ENCODE results near the gene INTS2. TPM values are rescaled to one million over a fixed set of nuclear protein-coding genes. Genes with fewer than 3 reads are reported as not detected.

INTS2 gene
- total RNA-seq (2014; rRNA removed) (16.3 and 18.1 TPM in 2 replicates), Bru-seq, nascent RNA (percentile 73 among the genes with signal in this experiment), BruChase-seq, experiment 1, labeled RNA remaining after a 6-hour chase (percentile 88 among the genes with signal in this experiment), BruChase-seq, experiment 2, labeled RNA remaining after a 2-hour chase (percentile 84 among the genes with signal in this experiment)
- long read RNA-seq, full-length matches to known transcripts: 6 of 27 reads
- long read RNA-seq, partial matches to known transcripts: 10 of 27 reads
- long read RNA-seq, other reads (novel, unspliced or antisense): 11 of 27 reads

- POLR2A ChIA-PET (ENCODE audit: unreplicated experiment): no interaction called here
- BruUV-seq (replicated peaks): TSS peak; percentile 86
- CTCF ChIA-PET: interaction anchor here (1.2 kb wide), 1 partner anchor 182 kb away, joined by 4 read pairs; no protein-coding TSS in a partner anchor
- Histone ChIP-seq H3K9me2 (replicated peaks; ENCODE audit: low read length) (no peaks in the 10 kb centered on the region), H3K36me3 (ENCODE audit: low read depth, low read length) (peaks cover 4% of the 10 kb centered on the region), H3K27ac (ENCODE audit: low read length) (peak within 1 kb of the TSS; percentile 68), H3F3A (ENCODE audit: low read length, unreplicated experiment) (no peaks in the 10 kb centered on the region), H3K9ac (ENCODE audit: low read length) (peak within 1 kb of the TSS; percentile 96), H2AFZ (ENCODE audit: low read length) (peak within 1 kb of the TSS; percentile 84), H3K9me3 (ENCODE audit: low read length) (no peaks in the 10 kb centered on the region), H3K79me2 (ENCODE audit: low read length) (peaks cover 19% of the 10 kb centered on the region), H3K4me1 (ENCODE audit: insufficient read depth, low read length) (peaks cover 16% of the 10 kb centered on the region), H3K4me2 (ENCODE audit: low read length) (peak within 1 kb of the TSS; percentile 90), H3K27me3 (ENCODE audit: low read length) (no peaks in the 10 kb centered on the region), H4K20me1 (ENCODE audit: low read length) (no peaks in the 10 kb centered on the region), H3K4me3 (ENCODE audit: low read length) (peak within 1 kb of the TSS; percentile 88)
- DNase-seq (peak; percentile 97), ATAC-seq (peak; percentile 86)
- TF ChIP-seq EZH2phosphoT487 (IDR thresholded peaks at IDR 0.05; ENCODE audit: borderline replicate concordance, low read length) (no peak), CTCF (conservative IDR thresholded peaks at IDR 0.05; ENCODE audit: low read depth, low read length) (no peak), EZH2 (IDR thresholded peaks at IDR 0.05; ENCODE audit: low read length, unreplicated experiment) (no peak)
- intact Hi-C loops (cut with micrococcal nuclease): loop anchor here (5.0 kb wide), 2 partner anchors 65 to 140 kb away; partner anchors contain the start of genes BRIP1 and MED13
Observed at GRCh38 chr17:61927208-61928100, at the start of gene INTS2. TSS of gene INTS2 (minus strand) at chr17:61927982. CDS start at chr17:61926644, 1,338 bp downstream.

- ChIA-PET CTCF (no interaction called here), POLR2A (ENCODE audit: unreplicated experiment) (no interaction called here)
- ATAC-seq (no peak), DNase-seq (no peak)
- no TSS peak for BruUV-seq (replicated peaks)
- H3K9ac ChIP-seq (ENCODE audit: low read length): no peak overlapping the region
- H3K27ac ChIP-seq (ENCODE audit: low read length): no peak overlapping the region
- no peak for TF ChIP-seq EZH2phosphoT487 (IDR thresholded peaks at IDR 0.05; ENCODE audit: borderline replicate concordance, low read length)
- no peak for TF ChIP-seq EZH2 (IDR thresholded peaks at IDR 0.05; ENCODE audit: low read length, unreplicated experiment)
- TF ChIP-seq CTCF (conservative IDR thresholded peaks at IDR 0.05; ENCODE audit: low read depth, low read length): no peak
- H4K20me1 ChIP-seq (ENCODE audit: low read length): 0 out of 2 replicates have a peak, but pooled peaks cover 4% of the 10 kb centered on the region
- no peaks in the 10 kb centered on the region for H3K9me2 ChIP-seq (replicated peaks; ENCODE audit: low read length)
- H3K27me3 ChIP-seq (ENCODE audit: low read length): no peaks in the 10 kb centered on the region
- peaks cover 30% of the 10 kb centered on the region for H3K36me3 ChIP-seq (ENCODE audit: low read depth, low read length)
- H3F3A ChIP-seq (ENCODE audit: low read length, unreplicated experiment): no peaks in the 10 kb centered on the region
- no peaks in the 10 kb centered on the region for H3K4me1 ChIP-seq (ENCODE audit: insufficient read depth, low read length)
- H3K4me3 ChIP-seq (ENCODE audit: low read length): no peak overlapping the region
- H3K4me2 ChIP-seq (ENCODE audit: low read length): no peak overlapping the region
- intact Hi-C loops (cut with micrococcal nuclease): no loop called here
- no peaks in the 10 kb centered on the region for H3K9me3 ChIP-seq (ENCODE audit: low read length)
- no peak overlapping the region for H2AFZ ChIP-seq (ENCODE audit: low read length)
- peaks cover 45% of the 10 kb centered on the region for H3K79me2 ChIP-seq (ENCODE audit: low read length)
Observed at GRCh38 chr17:61974115-61974514, 46.3 kb upstream of the INTS2 start.
